ENCODE results near the gene LONP2. TPM values are rescaled to one million over a fixed set of nuclear protein-coding genes. Genes with fewer than 3 reads are reported as not detected.
A peak's percentile ranks its signal among the peaks of the same experiment; 100 is the strongest.

The LONP2 gene
- total and polyA plus RNA-seq, 9 of the 15 experiments (the other 6 are each of a cell fraction or from before 2014, with no cell fraction given): 8.1 to 41.2 (median 25.6) TPM

- TF ChIP-seq HEY1 (CRISPR knock-in tag; IDR thresholded peaks at IDR 0.05; ENCODE audit: borderline replicate concordance): 0 out of 2 replicates have a peak, but pooled peaks have one; percentile 24
- peak; percentile 56; the same call in 1 of the 2 replicates for TF ChIP-seq CTBP1 (IDR thresholded peaks at IDR 0.05; ENCODE audit: borderline replicate concordance)
- 0 out of 2 replicates have a peak, but pooled peaks have one; percentile 58 for TF ChIP-seq THRB (CRISPR knock-in tag; conservative IDR thresholded peaks at IDR 0.05)
- peak; percentile 65; the same call in 1 of the 2 replicates for TF ChIP-seq BHLHE40 (IDR thresholded peaks at IDR 0.05; ENCODE audit: low read length)
- TF ChIP-seq LARP7 (IDR thresholded peaks at IDR 0.05): no peak
- TF ChIP-seq ZNF41 (CRISPR knock-in tag; conservative IDR thresholded peaks at IDR 0.05): peak; percentile 29; the same call in 1 of the 2 replicates
- 0 out of 2 replicates have a peak, but pooled peaks have one; percentile 10 for TF ChIP-seq PATZ1 (CRISPR knock-in tag; IDR thresholded peaks at IDR 0.05; ENCODE audit: borderline replicate concordance)
- no peak for TF ChIP-seq CLOCK (CRISPR knock-in tag; IDR thresholded peaks at IDR 0.05; ENCODE audit: borderline replicate concordance)
- TF ChIP-seq TAF7 (tag; IDR thresholded peaks at IDR 0.05): 0 out of 2 replicates have a peak, but pooled peaks have one; percentile 30
- TF ChIP-seq GTF2B (IDR thresholded peaks at IDR 0.05; ENCODE audit: extremely low read depth, insufficient read length): no peak
- peak; percentile 10 for TF ChIP-seq RBFOX2 (IDR thresholded peaks at IDR 0.05; ENCODE audit: low read depth, low read length)
- TF ChIP-seq MAFG (tag; conservative IDR thresholded peaks at IDR 0.05): no peak
- no peak; the same call in 1 of the 2 replicates for TF ChIP-seq NR2C1 (IDR thresholded peaks at IDR 0.05)
- TF ChIP-seq NR2C1 (tag; IDR thresholded peaks at IDR 0.05): no peak; the same call in 1 of the 2 replicates
- peak; percentile 92; the same call in 1 of the 2 replicates for TF ChIP-seq NFRKB (IDR thresholded peaks at IDR 0.05; ENCODE audit: low read depth)
- peak; percentile 3; the same call in 1 of the 2 replicates for TF ChIP-seq NFIC (IDR thresholded peaks at IDR 0.05)
- no peak for TF ChIP-seq PCBP1 (IDR thresholded peaks at IDR 0.05; ENCODE audit: low read depth, low read length, poor library complexity, severe bottlenecking)
- TF ChIP-seq SMARCA4 (IDR thresholded peaks at IDR 0.05): peak; percentile 64; the same call in 1 of the 2 replicates
- no peak for TF ChIP-seq MXD1 (CRISPR knock-in tag; IDR thresholded peaks at IDR 0.05; ENCODE audit: borderline replicate concordance, poor library complexity, severe bottlenecking)
- no peak for TF ChIP-seq PTRF (tag; IDR thresholded peaks at IDR 0.05)
Observed at GRCh38 chr16:48366165-48367093, 122.3 kb downstream of the LONP2 start (continued).
